A549 (cell line): ENCODE results near the gene PRKD1.

ENCODE experiments used
- BHLHE40 ChIP-seq: IDR thresholded peaks from 2 replicates; pipeline ENCODE4 v1.6.1; 2012; ENCODE audit warnings: low read depth, low read length, inconsistent platforms
- REST ChIP-seq: fragments of 200-600 bp; sonication (generic); IDR thresholded peaks from 2 replicates; pipeline ENCODE4 v1.6.1; 2016; ENCODE audit warnings: antibody characterized with exemption, mild to moderate bottlenecking, moderate library complexity
- RFX5 ChIP-seq: fragments of 450-650 bp; IDR thresholded peaks from 2 replicates; pipeline ENCODE4 v1.7.1; 2014; ENCODE audit warnings: antibody characterized with exemption, mild to moderate bottlenecking, moderate library complexity
- SMC3 ChIP-seq: fragments of >200 bp; sonication (Bioruptor Twin); formaldehyde crosslinking; IDR thresholded peaks from 3 replicates; pipeline ENCODE4 v1.6.1; 2018; ENCODE audit warnings: inconsistent platforms
- USF2 ChIP-seq: fragments of 450-650 bp; IDR thresholded peaks from 2 replicates; pipeline ENCODE4 v1.6.1; 2014; ENCODE audit warnings: antibody characterized with exemption

- TF ChIP-seq BHLHE40, result no peak
- TF ChIP-seq USF2, result no peak
- TF ChIP-seq SMC3, result no peak
- TF ChIP-seq REST, result no peak
- no peak for TF ChIP-seq RFX5
Observed at GRCh38 chr14:29846339-29847055, 81.2 kb downstream of the PRKD1 start.
